HG02943 (cell line): ENCODE results near the gene XAB2.

Experiments
- ATAC-seq: cut with Tn5 transposase; IDR thresholded peaks from one replicate; pipeline ENCODE4 v1.9.1; 2021; ENCODE audit warnings: mild to moderate bottlenecking, low read depth, moderate library complexity; ENCODE audit not compliant: unreplicated experiment

The XAB2 gene

DNA sequence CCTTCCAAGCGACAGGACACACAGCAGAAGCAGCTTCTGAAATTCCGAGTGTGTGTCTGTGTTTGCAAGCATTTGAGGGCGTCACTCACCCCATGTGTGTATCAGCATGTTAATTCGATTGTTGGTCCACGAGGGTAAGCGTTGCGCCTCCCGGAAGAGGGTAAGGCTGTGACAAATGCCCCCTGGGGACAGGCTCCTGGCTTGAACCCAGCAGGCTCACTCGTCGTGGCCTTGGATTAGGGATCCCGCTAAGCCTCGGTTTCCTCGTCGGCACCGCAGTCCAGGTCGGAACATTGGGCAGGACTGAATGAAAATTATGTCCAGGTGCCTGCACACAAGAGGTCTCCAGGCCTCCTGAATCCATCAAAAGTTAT is 7.0 kb upstream of the XAB2 start:
- no peak for ATAC-seq

DNA sequence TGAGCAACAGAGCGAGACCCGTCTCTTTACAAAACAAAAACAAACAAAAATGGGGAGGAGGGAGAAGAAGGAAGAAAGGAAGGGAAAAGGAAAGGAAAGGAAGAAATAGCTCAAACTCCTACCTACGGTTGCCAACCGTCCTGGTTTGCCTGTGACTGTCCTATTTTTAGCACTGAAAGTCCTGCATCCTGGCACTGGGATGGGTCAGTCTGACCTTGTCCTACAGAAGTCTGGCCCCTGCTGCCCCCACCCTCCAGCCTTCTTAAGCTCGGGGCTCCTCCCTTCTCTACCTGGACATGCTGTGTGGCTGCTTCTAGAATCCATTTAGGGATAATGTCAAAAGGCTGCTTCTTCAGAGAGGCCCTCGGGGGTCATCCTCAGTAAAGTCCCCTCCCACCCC is 6.3 kb upstream of the XAB2 start:
- no peak for ATAC-seq

DNA sequence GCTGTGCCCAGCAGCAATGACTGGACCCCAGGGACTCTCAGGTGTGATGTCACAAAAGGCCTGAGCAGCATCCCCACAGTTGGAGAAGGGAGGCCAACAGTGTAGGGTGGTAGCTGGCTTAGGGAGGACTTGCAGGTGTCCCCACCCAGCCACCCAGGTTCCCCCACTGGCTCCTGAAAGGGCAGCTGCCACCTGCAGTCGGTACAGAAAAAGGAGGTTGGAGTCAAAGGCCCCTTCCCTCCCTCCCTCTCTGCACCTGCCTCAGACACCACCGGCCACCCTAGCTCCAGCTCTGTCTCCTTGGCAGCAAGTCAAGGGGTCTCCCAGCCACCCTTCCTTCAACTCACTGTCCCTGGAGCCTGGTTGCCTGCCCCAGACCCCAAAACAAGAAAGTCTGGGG is 4.4 kb upstream of the XAB2 start, which contains the start of gene PCP2:
PCP2 (minus strand) TSS at position 22 of the 400 bp plus-strand sequence. CDS start 262 bp downstream, outside the sequence.
- no peak for ATAC-seq

DNA sequence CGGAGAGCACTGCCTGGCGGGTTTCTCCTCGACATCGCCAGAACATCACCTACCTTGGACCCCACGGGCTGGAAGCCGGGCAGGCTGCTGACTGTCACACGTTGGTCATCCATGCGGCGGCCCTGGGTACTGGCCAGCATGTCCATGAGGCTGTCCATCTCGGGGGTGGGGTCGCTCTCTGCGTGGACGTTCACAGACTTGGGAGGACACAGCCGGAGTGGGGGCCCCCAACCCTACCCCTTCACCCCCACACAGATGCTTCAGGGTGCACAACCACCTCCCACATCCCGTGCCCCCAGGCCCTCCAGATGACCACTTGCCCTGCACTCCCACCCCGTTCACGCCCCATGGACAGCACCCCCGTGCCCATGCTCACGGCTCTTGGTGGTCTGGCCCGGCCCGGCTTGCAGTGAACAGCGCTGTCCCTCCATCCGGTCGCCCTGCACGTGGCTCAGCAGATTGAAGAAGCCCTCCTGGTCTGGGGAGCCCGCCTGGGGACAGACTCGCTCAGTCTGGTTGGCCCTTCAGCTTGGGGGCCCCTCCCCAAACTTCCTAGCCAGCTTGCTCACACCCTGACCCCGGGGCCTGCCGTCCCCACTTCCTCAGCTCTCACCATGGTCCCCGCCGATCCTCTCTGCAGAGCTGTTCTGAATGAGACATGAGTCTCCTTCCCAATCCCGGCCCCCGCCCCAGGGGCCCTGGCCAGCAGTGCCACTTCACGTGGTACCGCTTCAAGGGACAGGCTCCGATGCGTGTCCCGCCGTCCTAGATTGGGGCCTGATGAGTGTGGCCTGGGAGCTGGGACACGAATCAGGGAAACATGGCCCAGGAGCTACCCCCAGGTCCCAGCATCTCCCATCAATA is 3.2 kb upstream of the XAB2 start:
- ATAC-seq = no peak

DNA sequence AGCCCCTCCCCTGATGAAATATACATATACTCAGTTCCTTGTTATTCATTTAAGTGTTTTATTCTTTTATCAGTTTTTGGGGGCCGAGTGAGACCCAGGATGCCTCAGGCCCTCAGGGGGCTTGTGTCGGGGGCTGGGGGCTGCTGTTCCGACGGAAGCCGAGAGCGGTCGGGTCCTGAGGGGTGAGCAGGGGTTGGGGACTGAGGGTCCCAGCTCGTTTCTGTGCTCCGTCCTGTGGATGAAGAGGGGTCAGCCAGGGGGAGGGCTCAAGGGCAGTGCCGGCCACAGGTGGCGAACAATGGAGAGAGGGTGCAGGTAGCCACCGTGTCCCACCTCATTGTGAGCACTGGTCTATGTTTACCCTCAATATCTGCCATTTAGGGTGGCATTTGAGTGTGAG is 2.2 kb upstream of the XAB2 start:
- ATAC-seq = no peak

DNA sequence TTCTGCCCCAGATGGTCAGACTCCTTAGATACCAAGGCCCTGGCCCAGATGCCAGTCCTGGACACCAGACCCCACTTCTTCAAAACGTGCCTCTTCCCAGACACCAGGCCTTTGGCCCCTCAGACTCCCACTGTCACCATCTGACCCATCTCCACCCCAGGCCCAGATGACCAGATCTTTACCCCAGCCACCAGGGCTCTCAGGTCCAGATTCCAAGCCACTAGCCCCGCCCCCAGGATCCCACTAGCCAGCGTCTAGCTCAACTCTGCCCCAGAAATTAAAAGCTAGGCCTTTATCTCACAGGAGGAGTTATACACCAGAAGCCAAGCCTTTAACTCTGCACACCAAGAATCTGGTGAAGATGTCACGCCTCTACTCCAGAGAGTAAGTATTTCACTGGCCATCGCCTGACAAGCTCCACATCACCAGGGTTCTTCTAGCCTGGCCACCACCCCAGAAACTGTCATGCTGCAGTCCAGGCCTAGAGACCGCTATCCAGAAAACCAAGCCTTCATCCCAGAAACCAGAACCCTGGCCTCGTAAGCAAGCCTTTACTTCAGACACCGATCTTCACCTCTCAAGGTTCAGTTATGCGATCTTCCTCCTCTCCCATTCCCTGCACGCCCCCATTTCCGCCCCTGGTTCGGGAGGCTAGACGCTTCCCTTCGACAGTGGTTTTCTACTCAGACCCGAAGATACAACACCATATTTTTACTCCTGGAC is 595 bp downstream of the XAB2 start:
- no peak for ATAC-seq

DNA sequence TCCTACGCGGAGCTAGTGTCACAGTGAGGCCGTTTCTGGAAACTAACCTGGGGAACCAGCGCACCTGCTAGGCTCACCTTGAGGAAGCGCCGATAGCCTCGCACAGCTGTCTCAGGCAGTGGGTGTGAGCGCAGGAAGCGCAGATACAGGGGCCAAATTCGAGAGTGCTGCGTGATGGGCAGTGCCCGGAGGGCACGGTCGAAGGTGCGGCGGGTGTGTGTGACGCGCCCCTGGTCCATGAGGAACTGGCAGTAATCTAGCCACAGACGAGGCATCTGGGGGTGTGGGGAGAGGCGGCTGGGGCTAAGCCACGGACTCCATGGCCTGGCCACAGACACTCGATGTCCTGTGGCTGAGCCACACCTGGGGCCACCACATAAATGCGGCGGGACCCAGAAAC is 2.2 kb downstream of the XAB2 start:
- ATAC-seq = no peak

DNA sequence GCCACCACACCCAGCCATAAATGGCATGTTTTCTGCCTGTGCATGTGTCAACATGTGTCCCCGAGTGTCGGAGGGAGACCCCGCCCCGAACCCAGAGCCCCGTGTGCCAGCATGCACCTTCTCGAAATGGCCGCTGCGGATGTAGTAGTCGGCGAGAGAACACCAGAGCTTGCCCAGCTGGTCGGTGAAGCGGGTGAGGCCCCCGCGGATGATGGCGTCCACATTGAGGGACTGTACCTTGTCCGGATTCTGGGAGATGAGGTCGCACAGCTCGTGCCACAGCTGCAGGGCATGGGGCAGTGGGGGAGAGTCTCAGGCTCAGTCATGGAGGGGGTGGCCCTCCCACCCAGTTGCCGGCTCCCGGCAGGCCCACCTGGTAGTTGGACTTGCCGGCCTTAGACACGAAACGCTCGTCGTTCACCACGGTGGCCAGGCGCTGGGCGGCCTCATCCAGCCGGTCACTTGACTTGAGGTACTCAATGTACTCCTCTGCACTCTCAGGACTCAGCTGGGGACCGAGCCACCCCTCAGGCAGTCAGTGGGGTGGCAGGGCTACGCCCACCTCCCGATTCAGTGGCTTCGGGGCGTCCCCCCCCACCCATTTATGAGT is 3.5 kb downstream of the XAB2 start:
- no peak for ATAC-seq

DNA sequence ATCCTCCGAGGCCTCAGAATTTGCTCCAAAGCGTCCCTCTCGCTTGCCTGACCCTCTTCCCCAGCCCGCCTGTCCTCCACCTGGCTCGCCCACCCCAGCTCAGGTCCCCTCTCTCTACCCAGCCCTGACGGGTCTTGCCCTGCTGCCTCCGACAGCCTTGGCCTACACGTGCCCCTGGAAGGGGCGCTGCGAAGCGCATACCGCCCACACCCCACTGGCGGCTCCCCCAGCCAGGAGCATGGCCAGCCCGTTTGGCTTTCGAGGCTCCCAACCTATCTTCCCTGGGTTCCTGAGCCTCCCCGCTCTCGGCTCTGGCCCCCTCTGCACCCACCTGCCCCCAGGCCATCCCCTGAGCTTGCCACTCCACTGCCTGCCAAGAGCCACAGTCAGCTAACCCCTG is 4.5 kb downstream of the XAB2 start:
- no peak for ATAC-seq

DNA sequence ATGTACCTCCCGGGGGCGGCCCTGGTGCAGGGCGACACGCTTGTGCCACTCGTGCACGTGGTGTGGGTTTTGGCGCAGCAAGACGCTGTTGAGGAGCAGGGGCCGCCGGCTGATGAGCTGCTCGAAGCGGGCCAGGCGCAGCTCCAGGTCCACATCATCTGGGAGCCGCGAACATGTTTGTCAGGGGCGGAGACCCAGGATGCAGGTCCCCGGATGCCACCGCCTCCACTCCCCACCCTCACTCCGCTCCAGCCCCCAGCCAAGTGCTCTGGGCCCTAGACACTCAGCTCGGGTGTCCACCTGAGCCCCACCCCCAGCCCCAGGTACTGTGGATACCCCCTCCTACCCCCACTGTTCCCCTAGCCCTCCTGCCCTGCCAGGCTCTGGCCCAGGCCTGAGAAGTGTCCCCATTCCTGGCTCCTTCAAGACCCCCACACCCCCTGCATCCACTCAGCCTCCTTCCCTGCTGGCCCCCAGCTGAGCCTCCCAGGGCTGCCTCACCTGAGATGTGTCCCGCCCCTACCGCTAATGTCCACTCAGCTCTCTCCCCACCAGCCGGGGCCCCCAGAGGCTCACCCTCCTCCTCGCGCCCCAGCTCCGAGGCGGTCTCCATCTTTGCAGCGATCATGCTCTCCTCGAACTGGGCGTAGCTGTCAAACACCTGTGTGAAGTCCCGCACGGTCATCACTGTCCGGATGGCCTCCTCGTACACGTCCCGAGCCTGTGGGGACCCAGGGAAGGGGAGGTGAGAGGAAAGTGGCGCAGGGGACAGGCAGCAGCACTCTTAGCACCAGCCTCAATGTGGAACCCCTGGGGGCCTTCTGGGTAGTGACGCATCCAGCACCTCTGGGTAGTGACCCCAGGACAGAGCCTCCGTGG is 5.4 kb downstream of the XAB2 start:
- no peak for ATAC-seq

DNA sequence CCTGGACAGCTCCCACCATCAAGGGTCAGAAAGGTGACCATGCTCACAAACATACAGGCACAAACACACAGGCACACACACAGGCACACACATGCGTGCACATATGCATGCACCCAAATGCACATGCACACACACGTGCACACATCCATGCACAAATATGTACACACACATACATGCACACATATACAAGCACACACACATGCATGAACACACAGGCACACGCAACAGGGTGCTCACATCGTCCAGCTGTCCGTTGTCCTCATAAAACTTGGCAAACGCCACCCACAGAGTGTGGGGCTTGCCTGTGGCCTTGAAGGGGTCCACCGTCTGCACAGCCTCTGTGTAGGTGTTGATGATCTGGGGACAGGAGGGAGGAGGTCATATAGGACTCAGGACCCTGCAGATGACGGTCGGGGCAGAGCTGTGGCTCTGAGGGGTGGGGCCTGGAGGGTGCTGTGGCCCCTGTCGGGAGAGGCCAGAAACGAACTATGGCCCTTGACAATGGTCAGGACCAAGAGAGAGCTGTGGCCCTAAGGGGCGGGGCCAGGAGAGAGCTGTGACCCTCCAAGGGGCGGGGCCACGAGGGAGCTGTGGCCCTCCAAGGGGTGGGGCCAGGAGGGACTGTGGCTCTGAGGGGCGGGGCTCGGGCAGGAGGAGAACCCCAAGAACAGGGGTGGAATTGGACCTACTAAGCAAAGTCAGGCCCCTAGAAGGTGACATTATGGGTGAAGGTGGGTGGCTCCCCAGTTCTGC is 6.2 kb downstream of the XAB2 start:
- ATAC-seq = no peak

DNA sequence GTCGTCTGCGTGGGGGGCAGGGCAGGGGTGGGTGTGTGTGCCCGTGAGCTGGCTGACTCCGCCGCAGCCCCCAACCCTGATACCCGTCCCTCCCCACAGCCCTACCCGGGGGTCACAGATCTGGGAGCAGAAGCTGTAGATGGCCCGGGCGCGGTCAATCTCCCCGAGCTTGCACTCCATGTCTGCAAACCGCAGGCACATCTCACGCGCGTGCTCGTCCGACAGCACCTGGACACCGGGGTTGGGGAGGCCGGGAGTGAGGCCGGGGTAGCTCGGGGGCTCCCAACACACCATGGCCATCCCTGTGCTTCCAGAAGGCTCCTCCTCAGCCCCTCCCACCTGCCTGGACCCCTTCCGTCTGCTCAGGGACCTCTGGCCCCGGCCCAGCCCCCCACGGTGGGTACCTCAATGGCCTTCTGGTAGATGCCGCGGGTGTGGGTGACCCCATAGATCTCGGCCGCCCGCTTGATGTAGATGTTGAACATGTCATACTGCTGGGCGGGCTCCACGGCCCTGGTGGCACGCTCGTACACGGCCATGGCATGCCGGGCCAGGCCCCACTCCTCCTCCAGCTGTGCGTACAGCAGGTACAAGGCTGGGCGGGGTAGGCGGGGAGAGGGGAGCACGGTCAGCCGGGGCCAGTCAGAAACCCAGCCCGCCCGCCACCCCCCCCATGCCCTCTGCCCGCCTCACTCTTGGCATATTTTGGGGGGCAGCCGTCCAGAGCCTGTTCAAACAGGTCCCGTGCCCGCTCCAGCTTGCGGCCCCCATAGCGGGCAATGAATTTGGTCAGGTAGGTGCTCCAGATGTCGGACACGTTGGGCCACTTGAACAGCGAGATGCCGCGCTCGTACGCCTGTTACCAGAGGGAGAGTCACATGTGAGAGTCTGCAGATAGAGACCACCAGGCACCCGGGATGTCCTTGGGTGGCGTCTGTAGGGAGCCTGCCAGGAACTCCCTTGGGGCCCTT is 8.6 kb downstream of the XAB2 start:
- ATAC-seq = no peak

DNA sequence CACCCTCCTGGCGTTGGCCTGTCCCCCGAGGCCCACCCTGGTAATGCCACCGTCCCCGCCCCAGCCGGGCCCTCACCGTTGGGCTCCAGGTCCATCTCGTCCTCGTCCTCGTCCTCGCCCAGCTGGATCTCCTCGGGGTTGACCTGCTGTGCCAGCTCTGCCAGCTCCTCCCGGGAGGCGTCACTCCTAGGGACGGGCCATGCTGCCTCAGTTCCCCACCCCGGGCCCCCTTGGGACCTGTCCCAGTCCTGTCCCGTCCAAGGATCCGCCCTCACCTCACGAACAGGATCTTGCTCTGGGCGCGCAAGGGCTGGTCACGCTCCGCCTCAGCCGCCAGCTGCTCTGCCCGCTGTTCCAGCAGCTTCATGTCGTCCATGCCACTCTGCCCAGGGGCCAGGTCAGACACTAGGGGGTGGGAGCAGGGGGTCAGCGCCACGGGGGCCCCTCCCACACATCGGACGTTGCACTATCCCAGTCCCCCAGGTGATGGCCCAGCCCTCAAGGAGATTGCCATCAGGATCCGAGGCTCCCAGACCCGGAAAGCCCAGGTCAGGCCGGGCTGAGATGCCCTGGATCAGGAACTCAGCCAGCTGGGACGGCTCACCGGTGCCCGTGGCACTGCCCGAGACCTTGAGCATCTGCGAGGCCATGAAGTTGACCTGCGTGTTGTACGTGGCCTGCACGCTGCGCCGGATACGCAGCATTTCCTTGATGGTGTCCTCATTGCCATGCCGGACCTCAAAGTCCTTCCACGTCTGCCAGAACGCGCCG is 9.5 kb downstream of the XAB2 start:
- ATAC-seq = no peak

DNA sequence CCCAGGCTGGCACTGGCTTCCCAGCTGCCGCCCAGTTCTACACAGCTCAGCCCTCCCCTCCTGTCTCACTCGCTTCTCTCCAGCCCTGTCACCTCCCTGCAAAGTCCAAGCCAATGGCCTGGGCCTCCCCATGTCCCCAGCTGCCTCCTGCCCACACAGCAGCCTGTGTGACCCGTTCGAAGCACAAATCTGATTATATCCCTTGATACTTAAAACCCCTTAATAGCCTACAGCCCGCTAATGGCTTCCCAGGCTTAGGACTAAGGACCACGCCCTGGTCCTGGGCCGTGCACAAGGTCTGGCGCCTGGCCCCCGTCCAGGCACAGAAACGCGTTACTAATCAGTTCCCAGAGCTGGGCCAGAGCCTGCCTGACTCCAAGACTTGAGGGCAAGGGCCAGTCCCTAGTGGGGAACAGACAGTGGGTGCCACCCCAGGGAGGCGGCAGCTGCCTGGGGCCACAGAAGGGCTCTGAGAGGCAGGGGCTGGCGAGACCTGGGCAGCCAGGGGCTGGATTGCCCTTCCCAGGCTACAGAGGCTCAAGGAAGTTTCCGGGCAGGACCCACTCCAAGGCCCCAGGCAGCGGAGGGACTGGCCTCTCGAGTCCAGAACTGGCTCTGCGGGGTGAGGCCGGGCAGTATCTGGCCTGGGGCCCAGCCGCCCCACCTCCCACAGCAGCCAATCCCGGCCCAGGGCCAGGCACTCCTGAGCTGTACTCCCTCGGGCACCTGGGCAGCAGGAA is 10.4 kb downstream of the XAB2 start:
- ATAC-seq = no peak

DNA sequence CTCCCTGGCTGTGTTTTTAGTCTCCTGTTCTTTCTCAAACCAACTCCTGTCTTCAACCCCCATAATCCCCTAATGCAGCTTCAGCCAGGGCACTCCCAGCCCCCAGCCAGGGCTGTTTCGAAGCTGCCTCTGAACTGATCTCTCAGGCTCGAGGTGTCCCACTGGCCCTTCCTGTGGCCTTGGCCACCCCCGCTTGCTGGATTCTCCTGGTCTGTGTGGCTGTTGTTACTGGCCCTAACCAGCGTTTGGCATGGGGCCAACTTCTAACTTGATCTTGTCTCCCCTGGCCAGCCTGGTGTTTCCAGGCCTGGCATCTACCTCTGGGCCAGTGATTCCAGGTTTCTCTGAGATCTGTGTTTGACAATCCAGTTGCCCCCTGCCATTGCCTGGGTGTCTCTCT is 11.0 kb downstream of the XAB2 start:
- ATAC-seq = no peak

DNA sequence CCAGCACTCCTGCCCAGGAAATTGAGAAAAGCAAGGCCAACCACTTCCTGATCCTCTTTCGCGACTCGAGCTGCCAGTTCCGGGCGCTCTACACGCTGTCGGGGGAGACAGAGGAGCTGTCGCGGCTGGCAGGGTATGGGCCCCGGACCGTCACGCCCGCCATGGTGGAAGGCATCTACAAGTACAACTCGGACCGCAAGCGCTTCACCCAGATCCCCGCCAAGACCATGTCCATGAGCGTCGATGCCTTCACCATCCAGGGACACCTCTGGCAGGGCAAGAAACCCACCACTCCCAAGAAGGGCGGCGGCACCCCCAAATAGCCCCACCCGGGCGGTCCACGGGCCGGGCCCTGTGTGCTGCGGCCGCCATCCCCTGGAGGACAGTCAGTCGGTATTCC is 11.6 kb downstream of the XAB2 start:
- ATAC-seq = no peak

DNA sequence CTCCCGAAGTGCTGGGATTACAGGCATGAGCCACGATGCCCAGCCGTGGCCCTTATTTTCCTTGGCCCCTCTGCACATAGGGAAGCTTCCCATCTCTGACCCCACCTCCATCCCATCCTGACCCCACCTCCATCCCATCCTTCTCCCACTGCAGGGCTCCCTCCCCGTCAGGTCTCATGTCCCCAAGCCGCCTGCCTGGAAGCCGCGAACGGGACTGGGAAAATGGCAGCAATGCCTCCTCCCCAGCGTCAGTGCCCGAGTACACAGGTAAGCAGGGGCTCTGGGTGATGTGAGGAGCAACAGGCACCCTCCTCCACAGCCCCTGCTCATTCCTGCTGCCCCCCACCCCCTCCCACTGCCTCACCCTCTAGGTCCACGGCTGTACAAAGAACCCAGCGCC is 12.2 kb downstream of the XAB2 start:
- no peak for ATAC-seq
